Activated CD4-positive, CD25-positive, alpha-beta regulatory T cell treated with anti-CD3 and anti-CD28 coated beads, Interleukin-2, amount 50 U/mL, for 24 hours (primary cell): ENCODE data around the gene MTIF3.

Experiments
- ATAC-seq, 2 donors: fragments of 150-1000 bp; cut with Tn5 transposase; one replicate each; pipeline ENCODE4 v1.10.0; 2021; ENCODE audit warnings: mild to moderate bottlenecking in 1 of 2, moderate library complexity in 1 of 2

Gene MTIF3

DNA sequence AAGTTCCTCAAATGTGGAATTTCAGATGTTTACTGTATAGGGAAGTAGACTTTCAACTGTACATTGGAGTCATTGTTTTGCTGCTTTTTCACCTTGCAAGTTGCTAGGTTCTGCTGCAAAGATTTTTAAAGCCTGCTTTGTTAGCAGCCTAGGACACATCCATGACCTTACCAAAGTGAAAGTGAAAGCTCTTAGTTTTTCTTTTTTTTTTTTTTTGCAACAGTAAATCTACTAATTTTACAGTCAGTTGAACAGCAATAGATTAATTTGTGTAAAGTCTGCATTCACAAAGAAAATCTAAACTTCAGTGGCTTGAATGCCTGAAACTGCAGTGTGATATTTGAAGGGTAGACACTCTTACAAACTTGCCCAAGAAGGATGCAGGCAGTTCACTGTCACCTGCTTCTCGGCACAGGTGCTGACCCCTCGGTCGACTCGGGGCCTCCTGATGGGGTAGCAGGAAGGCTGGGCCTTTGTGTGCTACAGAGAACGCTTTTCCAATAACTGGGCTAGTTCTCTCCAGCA lies 5.0 kb upstream of the MTIF3 start:
- peak; percentile 33 to 57 for ATAC-seq

- no peak for ATAC-seq
These were observed 632 bp upstream of the MTIF3 start for GRCh38 chr13:27450921-27451471.

DNA sequence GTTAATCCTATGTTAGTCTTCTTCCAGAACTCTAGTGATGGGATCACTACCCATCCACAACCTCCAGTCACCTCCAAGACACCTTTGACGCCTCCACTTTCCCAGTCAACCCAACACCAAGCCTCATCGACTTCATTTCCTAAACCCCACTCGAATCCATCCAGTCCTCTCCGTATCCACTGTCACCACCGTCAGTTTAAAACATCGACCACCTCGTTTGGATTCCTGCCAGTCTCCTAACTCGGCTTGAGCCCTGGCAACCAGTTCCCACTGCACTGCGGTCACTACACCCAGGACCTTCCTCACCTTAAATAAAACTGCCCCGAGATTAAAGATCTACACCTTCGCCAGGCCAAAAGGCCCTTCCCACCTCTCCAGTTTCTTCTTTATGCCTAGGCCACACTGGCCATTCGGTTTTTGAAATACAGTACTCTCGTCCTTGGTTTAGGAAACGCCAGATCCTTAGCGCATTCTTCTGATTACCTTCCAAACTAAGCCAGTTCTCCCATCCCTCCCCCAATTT lies 1.2 kb downstream of the MTIF3 start:
- ATAC-seq = no peak

- no peak for ATAC-seq
These were observed 2.1 kb downstream of the MTIF3 start for GRCh38 chr13:27448308-27448707.

GRCh38 chr13:27446986-27447583 lies 3.3 kb downstream of the MTIF3 start:
- ATAC-seq = no peak

DNA sequence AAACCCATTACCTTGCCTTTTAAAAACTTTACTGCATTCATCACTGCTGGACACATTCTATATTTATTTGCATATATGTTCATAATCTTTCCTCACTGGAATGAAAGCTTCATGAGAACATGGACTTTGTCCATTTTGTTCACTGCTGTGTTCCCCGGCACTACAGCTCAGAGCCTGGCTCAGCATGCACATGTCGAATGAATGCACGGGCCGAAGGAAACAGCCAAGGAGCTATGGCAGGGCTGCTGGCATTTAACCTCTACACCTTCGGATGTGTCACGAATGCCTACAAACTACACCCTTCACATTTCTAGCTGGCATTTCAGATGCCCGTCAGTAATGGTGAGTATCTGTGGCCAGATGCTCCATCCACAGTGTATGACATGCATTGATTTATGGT lies 7.6 kb downstream of the MTIF3 start:
- ATAC-seq = no peak

DNA sequence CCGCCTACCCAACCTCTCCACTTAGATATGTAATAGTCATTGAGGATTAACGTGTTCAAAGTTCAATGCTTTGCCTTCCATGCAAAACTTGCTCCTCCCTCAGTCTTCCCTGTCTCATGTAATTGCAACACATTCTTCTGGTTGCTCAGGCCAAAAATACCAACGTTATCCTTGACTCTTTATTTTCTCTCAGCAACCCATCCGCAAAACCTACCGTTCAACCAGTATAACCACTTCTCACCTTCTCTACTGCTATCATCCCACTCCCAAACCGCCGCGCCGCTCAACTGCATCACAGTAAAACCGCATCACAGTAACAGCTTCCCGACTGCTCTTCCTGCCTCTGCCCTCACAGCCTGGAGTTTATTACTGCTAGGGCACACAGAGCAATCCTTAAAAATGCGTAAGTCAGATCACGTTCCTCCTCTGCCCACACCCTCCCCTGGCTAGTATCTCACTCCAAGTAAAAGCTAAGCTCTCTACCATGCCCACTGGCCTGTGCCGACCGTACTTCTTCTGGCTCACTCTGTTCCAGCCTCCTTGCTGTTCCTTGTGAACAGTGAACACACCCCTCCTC lies 8.2 kb downstream of the MTIF3 start:
- ATAC-seq = peak in 1 of 2 donors; percentile 17

DNA sequence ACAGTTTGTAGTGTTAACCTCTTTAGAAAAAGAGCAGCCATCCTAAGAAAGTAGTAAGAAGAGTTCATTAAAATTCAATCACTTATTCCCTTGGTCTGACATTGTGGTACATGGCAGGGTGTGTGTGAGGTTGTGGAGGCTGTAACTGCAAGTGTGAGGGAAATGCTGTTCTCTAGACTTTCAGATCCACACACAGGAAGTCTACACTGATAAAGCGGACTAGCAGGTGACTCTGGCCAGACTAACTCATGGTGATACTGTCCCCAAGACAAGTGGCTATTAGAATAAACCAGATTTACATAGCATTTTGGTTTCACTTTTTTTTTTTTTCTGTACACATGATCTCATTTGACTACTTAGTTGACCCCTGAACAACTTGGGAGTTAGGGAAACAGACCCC lies 10.0 kb downstream of the MTIF3 start:
- ATAC-seq = no peak

DNA sequence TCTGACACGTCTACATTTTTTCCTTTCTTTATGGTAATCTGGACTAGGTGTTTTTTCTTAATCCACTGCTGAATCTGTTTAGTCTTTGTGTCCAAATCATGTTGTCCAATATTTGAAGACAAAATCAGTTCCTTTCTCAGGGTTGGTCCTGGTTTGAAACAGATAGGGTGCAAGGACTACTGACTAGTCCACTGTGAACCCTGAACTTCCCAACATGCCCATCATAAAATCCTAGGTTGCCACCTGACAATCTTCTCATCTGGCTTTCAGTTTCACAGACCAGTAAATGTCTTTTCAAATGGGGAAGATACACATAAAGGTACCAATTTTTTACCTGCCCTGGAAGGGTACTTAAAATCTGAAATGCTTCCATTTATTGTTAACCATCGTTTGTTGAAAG lies 13.2 kb downstream of the MTIF3 start:
- no peak for ATAC-seq

DNA sequence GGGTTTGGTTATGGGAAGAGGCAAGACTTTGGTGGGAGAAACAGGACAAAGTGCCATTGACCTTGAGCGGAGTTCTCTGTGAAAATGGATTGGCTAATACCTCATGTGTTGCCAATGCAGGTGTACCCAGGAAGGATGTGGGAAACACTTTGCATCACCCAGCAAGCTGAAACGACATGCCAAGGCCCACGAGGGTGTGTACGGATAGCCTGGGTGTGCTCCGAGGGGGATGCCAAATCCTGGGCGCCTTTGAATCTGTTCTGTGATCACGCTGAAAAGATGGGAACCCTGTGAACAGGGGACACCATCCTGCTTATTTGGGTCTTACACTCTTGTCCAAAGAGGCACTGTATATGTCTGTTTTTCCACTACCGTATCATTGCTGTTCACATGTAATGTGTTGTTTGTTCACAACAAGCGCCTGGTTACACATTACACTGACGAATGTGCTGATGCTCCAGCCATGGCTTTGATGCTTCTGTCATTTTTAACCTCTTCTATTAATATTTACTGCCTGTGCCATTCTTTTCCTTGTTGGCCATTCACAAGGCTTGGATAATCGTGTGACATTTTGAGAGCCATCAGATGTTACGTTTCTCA lies 17.7 kb downstream of the MTIF3 start:
- ATAC-seq = no peak

GRCh38 chr13:27432180-27432579 lies 18.2 kb downstream of the MTIF3 start:
- no peak for ATAC-seq

GRCh38 chr13:27428160-27428559 lies 22.2 kb downstream of the MTIF3 start:
- ATAC-seq = no peak

GRCh38 chr13:27427641-27428040 lies 22.7 kb downstream of the MTIF3 start:
- ATAC-seq = no peak

DNA sequence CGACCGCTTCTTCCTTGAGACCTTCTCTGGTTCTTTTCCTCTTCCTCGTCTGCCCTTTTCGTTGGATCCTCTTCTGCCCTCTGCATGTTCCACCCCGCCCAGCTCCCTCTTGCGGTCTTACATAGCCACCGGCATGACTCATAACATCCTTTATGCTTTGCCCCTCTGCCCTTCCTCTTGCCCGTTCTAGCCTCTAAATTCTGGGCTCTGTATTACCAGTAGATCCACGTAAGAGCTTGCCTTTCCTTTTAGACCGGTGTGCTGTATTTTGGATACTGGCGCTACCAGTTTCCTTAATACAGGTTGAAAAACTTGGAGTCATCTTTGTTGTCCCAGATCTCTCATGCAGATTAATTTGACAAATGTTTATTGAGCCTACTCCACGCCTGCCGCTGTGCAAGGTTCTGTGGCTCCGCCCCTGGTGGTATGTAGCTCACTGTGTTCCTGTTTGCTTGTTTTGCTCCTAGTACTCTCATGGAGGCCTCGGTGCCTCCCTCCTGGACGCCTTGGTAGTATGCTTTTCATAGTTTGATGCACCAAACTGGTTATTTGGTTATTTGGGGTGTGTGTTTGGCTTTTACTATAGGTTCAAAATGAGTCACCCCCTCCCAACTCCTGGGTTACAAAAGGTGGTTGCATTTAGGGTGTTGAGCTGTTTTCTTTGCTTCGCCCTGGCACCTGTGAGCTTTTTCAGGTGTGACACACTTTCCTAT lies 24.3 kb downstream of the MTIF3 start:
- ATAC-seq = peak; percentile 60 to 62

- no peak for ATAC-seq
These were observed 25.0 kb downstream of the MTIF3 start for GRCh38 chr13:27425158-27425917.

- ATAC-seq = peak; percentile 64 to 69
These were observed 25.9 kb downstream of the MTIF3 start, which contains the start of gene GTF3A for GRCh38 chr13:27424246-27425157. GTF3A (plus strand) TSS chr13:27424619.

DNA sequence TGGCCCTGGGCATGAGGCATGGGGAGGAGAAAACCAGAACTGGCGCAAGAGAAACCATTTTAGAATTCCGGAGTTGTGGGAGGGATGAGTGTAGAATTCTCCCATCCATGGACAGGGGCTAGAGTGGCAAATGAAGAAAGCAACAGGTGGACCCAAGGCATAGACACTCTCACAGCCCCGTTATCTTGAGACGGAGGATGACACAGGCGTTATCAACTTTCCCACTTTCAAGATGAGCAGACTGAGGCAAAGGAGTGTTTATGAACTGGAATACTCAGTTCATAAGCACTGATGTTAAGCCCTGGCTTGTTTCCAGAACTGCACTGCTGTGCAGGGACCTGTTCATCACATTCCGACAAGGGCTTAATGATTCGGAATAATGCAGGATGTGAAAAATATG lies 27.0 kb downstream of the MTIF3 start:
- ATAC-seq = no peak

- ATAC-seq = no peak
These were observed 29.1 kb downstream of the MTIF3 start for GRCh38 chr13:27421101-27421871.

GRCh38 chr13:27419328-27419727 lies 31.0 kb downstream of the MTIF3 start:
- ATAC-seq = no peak

- no peak for ATAC-seq
These were observed 35.2 kb downstream of the MTIF3 start for GRCh38 chr13:27415116-27415515.
